ENCODE measurements around the gene PARPBP.
"Not testable (repeated sequence)": the region's sequence is repeated elsewhere in the genome, so short reads cannot be mapped to it uniquely, and the experiment has no call there.

PARPBP gene, protein sequence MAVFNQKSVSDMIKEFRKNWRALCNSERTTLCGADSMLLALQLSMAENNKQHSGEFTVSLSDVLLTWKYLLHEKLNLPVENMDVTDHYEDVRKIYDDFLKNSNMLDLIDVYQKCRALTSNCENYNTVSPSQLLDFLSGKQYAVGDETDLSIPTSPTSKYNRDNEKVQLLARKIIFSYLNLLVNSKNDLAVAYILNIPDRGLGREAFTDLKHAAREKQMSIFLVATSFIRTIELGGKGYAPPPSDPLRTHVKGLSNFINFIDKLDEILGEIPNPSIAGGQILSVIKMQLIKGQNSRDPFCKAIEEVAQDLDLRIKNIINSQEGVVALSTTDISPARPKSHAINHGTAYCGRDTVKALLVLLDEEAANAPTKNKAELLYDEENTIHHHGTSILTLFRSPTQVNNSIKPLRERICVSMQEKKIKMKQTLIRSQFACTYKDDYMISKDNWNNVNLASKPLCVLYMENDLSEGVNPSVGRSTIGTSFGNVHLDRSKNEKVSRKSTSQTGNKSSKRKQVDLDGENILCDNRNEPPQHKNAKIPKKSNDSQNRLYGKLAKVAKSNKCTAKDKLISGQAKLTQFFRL

DNA sequence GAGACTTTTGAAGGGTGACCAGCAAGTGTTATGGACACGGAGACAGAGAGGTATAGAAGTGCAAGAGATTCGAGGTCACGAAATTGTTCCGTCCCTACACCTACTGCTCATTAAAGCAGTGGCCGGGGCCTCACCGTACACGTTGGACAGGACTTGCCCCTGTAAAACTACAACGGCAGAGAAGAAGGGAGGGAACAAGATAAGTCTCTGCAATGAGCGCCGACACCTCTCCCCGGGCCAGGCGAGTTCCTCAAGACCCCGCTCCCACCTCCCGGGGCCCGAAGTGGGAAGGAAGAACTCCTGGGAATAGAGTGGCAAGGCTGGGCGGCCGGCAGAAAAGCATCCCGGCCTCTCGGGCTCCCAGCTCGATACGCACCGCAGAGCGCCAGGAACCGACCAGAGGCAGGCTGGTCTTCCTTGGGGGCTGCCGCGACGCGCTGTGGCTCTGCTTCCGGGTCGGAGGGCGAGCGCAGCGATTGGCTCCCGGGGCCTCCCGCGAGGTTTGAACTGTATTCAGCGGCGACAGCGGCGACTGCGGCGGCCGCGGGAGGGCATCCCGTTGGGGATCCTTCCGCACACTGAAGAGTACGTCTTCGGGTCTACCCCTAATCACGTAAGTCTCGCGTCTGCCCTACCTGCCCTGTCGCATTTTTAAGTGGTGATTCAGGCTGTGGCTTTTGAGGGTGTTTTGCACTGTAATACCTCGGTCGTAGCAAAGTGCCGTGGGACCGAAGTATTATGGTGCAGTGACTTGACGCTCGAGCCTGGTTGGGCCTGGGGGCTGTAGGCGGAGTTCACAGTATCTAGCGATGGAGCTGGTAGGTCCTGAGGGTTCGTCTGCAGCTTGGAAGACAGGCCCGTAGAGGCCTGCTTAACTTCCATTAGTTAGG, at the start of gene PARPBP, which contains the start of gene NUP37:
Gene PARPBP (plus strand): TSS at position 510 of the 890 bp plus-strand sequence. CDS start 3,706 bp downstream, outside the sequence.
Gene NUP37 (minus strand): TSS at position 441 of the 890 bp plus-strand sequence. CDS start 1,596 bp downstream, outside the sequence.
- DNase-seq = peak; percentile 90

DNA sequence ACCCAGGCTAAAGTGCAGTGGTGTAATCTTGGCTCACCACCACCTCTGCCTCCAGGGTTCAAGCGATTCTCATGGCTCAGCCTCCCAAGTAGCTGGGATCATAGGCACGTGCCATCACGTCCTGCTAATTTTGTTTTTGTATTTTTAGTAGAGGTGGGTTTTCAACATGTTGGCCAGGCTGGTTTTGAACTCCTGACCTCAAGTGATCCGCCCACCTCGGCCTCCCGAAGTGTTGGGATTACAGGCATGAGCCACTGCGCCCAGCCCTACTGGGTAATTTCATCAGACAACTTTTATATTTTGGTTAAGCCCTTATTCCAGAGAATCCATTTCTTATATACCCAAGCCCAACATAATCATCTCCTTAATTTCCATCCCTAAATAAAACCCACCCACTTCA, 47.9 kb upstream of the PARPBP start:
- DNase-seq = not testable (repeated sequence)

DNA sequence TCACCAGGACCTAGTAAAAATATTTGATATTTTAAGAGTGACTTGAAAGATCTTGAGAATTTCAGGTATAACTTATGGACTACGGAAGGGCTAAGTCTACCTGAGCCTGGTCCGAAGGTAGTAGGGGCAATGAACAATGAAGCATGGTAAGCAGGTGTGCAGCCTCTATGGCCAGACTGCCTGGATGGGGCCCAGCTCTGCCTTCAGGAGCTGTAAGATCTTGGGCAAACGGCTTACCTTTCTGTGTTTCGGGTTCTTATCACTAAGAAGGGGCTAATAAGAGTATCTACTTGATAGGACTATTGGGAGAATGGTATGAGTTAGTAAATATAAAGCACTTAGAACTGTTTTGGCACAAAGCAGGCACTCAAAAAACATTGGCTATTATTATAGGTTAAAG, 39.1 kb upstream of the PARPBP start:
- DNase-seq = no peak

DNA sequence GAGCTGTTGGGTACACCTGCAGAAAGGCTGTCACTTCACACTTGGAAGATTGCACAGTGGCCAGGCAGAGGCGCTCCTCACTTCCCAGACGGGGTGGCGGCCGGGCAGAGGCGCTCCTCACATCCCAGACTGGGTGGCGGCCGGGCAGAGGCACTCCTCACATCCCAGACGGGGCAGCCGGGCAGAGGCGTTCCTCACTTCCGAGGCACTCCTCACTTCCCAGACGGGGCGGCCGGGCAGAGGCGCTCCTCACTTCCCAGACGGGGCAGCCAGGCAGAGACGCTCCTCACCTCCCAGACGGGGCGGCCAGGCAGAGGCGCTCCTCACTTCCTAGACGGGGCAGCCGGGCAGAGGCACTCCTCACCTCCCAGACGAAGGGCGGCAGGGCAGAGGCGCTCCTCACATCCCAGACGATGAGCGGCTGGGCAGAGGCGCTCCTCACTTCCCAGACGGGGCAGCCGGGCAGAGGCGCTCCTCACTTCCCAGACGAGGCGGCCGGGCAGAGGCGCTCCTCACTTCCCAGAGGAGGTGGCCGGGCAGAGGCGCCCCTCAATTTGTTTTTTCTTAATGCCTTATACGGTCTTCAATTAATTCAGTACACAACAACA, 30.7 kb upstream of the PARPBP start:
- not testable (repeated sequence) for DNase-seq

DNA sequence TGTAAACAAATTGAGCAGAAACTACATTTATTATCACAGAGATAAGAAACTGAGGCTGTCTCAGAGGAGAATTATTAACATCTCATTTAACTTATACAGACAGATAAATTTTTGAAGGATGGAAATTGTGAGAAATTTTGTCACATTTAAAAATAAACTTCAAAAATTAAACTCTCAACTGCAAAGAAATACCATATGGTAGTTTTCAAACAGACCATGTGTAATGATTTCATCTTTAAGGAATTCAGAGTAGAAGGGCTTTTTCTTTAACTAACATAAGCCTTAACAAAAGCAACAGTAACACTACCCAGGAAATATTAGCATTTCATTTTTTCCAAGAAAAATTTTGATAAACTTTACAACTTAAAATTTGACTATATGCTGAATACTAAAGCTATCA, 26.7 kb upstream of the PARPBP start:
- DNase-seq = no peak

DNA sequence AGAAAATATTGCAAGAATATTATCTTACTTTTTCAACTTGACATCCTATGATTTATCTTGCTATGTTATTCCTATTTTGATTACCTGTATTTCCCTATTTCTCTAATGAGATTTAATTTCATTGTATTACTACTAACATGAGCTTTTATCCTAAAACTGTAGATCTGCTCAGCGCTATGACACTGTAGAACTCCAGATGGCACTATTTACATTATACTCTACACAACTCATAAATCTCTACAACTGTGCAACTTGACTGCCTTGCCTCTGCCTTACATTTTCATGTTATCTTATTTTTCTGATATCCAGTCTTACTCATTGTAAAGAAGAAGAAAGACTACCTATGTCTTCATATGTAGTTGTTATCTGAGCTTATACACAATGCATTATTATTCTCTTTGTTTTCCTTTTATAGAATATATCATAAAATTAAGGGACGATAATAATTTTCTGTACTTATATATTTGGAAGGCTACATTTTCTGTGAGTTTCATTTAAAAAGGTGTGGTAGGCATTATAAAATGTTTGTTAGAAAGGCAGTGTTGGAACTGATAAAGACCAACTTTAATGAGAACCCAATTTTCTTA, 24.2 kb upstream of the PARPBP start:
- DNase-seq = peak; percentile 37

DNA sequence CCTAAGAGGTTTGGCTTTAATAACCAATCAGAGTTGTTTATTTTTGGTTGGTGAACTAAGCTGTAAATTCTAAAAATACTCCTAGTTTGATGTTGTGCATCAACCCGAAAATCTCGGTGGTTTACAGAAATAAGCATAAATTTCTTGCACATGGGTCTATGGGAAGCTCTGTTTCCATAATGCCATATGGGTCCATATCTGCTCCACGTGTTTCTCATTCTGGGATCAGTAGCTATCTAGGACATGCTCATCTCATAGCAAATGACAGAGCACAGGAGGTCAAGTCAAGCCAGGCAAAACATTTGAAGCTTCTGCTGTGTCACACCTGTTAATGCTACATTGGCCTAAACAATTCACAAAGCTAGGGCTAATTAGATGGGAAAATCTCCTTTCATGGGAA, 23.1 kb upstream of the PARPBP start:
- DNase-seq = no peak

DNA sequence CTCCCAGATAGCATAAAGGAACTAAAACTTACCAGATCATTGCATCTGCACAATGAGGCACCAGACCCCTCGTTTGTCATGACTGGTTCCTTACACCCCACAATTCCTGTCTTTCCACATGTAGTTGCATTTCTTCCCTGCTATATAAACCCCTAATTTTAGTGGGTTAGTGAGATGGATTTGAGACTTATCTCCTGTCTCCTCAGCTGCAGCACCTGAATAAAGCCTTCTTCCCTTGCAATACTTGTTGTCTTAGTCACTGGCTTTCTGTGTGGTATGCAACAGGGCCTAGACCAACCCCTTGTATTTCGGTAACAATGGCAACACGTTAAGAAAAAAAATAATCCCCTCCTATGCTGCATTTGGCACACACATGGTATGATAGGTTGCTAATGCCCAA, 13.1 kb upstream of the PARPBP start:
- DNase-seq = no peak

DNA sequence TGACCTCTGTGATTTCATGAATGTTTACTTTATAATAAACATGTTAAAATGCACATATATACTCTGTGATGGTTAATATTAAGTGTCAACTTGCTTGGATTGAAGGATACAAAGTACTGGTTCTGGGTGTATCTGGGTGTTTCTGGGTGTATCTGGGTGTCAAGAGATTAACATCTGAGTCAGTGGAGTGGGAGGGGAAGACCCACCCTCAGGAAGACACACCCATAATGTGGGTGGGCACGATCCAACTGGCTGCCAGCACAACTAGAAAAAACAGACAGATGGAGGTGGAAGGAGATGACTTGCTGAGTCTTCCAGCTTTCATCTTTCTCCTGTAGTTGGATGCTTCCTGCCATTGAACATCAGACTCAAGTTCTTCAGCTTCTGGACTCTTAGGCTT, 12.0 kb upstream of the PARPBP start:
- DNase-seq = no peak

DNA sequence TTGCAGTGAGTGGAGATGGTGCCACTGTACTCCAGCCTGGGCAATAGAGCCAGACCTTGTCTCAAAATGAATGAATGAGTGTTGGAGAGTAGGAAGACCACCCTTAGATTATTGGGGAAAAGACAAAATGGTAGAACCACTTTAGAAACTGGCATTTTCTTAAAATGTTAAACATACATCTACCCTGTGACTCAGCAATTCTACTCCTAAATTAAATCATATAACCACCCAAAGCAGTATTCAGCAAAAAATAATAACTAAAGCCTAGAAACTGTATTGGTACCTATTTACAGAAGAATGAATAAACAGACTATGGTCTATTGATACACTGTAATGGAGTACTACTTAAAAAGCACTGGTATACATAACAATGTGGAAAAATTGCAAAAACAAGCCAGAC, 9.2 kb upstream of the PARPBP start:
- DNase-seq = no peak

DNA sequence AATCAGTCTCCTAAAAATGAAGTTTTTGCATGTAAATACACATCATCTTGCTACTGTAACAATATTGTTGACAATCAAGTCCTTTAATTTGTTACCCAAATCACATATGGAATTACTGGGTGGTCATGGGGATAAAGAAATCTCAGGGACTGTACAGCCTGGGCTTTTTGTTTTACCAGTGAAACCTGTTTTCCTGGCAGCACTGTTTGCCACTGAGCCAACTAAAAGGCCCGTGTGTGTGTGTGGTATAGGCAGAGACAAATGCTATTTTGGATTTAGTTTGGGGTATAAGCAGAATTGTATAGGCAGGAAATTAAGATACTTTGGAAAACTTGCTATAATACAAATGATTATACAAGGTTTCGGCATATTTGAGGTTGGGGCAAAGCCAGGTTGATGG, 5.8 kb upstream of the PARPBP start:
- DNase-seq = no peak

DNA sequence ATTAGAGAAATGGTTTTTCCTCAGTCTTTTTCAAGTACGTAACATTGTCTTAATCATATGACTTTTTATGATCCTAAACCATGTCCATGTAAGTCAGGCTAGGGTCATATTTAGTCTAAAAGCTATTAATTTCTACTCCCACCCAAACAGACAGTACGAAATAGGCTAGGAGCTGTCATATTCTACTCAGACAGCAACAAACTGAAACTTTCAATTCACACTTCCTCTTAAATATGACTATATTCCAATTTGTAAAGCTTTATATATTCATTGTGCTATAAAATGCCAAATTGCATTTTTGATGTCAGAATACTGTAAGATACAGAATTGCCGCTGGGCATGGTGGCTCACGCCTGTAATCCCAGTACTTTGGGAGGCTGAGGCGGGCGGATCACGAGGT, 3.6 kb upstream of the PARPBP start:
- no peak for DNase-seq

DNA sequence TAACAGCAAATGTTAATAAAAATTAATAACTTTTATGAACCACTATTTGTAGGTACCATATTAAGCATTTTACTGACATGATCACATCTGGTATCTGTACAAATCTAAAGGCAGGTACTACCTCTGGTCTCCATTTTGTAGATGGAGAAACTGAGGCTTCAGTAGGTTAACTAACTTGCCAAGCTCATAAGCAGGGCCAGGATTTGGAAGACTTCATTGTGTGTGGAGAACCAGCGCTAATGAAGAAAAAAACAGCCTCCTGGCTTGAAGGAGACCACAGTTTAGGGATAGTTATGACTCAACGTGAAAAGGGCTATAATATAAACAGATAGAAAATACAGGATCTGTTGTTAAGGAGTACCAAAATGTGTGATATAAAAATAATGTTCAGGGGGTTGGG, 1.1 kb upstream of the PARPBP start:
- DNase-seq = no peak

DNA sequence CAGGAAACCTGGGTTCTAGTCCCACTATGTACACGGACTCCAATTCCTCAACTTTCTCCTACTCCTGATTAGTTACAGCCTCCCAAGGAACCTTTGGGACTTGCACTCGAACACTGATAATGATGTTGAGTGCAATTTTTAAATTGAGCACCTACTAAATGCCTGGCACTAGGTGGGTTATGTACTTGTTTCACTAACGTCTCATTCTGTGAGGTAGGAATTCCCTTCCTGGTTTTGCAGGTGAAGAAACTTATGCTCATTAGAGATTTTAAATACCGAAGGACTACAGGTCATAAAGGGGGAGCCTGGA, 536 bp downstream of the PARPBP start:
- DNase-seq = peak; percentile 40

DNA sequence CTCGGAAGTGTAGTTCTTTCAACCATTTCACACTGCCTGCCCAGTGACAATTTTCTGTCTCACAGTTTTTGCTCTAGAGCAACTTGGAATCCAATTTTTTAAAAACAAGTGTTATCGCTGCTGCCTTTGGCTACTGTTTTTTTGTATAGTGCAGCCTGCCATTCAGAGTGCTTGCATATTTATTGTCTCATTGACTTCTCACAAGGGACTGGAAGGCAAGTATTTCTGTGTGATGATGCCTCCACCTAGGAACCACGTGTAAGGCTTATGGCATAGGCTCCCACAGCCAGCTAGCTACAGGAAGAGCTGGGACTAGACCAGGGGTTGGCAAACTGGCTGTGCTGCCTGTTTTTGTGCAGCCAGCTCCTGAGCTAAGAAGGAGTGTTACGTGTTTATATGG, 903 bp downstream of the PARPBP start:
- DNase-seq = peak; percentile 14

DNA sequence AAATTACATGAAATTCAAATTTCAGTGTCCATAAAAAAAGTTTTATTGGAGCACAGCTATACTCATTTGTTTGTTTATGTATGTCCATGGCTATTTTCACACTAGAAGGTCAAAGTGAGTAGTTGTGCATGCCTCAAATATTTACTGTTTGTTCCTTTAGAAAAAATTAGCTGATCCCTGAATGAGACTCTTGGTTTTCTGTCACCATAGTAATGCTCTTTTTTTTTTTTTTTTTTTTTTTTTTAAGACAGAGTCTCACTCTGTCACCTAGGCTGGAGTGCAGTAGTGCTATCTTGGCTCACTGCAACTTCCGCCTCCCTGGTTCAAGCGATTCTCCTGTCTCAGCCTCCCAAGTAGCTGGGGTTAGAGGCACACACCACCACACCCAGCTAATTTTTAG, 1.3 kb downstream of the PARPBP start:
- not testable (repeated sequence) for DNase-seq

DNA sequence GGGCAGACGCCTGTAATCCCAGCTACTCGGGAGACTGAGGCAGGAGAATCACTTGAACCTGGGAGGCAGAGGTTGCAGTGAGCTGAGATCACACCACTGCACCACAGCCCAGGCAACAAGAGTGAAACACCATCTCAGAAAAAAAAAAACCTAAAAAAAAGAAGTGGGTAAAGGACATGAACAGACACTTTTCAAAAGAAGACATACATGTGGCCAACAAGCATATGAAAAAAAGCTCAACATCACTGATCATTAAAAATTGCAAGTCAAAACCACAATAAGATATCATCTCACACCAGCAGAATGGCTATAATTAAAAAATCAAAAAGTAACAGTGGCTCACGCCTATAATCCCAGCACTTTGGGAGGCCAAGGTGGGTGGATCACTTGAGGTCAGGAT, 10.7 kb downstream of the PARPBP start:
- not testable (repeated sequence) for DNase-seq

DNA sequence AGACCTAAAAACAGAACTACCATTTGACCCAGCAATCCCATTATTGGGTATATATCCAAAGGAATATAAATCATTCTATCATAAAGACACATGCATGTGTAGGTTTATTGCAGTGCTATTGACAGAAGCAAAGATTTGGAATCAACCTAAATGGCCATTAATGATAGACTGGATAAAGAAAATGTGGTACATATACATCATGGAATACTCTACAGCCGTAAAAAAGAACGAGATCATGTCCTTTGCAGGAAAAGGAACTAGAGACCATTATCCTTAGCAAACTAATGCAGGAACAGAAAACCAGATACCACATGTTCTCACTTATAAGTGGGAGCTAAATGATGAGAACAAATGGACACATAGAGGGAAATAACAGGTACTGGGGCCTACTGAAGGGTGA, 11.5 kb downstream of the PARPBP start:
- not testable (repeated sequence) for DNase-seq

DNA sequence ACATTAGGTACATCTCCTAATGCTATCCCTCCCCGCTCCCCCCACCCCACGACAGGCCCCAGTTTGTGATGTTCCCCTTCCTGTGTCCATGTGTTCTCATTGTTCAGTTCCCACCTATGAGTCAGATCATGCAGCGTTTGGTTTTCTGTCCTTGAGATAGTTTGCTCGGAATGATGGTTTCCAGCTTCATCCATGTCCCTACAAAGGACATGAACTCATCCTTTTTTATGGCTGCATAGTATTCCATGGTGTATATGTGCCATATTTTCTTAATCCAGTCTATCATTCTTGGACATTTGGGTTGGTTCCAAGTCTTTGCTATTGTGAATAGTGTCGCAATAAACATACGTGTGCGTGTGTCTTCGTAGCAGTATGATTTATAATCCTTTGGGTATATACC, 17.6 kb downstream of the PARPBP start:
- not testable (repeated sequence) for DNase-seq

DNA sequence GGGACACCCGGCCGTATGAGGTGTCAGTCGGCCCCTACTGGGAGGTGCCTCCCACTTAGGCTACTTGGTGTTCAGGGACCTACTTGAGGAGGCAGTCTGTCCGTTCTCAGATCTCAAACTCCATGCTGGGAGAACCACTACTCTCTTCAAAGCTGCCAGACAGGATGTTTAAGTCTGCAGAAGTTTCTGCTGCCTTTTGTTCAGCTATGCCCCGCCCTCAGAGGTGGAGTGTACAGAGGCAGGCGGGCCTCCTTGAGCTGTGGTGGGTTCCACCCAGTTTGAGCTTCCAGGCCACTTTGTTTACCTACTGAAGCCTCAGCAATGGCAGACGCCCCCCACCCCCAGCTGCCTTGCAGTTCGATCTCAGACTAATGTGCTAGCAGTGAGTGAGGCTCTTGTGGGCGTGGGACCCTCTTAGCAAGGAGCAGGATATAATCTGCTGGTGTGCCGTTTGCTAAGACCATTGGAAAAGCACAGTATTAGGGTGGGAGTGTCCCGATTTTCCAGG, 22.9 kb downstream of the PARPBP start:
- not testable (repeated sequence) for DNase-seq

DNA sequence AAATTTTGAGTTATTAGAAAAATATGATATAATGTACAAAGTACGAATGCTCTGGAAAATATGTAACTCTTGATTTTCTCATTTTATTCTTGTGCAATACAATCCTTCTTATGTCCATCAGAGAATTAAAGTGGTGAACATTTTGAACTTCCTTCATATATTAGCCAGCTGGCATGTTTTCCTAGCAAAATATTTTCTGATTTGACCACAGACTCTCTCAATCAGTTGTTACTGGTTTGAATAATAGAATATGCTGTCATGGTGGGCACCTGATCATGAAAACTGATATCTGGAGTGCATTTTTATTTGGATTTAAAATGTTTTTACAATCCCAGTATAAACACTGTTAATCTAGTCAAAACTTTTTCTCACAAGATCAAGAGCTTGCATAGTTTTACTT, 24.2 kb downstream of the PARPBP start:
- DNase-seq = no peak

DNA sequence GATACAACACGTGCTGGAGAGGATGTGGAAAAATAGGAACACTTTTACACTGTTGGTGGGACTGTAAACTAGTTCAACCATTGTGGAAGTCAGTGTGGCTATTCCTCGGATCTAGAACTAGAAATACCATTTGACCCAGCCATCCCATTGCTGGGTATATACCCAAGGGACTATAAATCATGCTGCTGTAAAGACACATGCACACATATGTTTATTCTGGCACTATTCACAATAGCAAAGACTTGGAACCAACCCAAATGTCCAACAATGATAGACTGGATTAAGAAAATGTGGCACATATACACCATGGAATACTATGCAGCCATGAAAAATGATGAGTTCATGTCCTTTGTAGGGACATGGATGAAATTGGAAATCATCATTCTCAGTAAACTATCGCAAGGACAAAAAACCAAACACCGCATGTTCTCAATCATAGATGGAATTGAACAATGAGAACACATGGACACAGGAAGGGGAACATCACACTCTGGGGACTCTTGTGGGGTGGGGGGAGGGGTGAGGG, 27.1 kb downstream of the PARPBP start:
- not testable (repeated sequence) for DNase-seq
